DOHH2 (cell line): ENCODE measurements around the gene PYGO2.

Experiments
- EZH2phosphoT487 ChIP-seq: fragments of 200-600 bp; sonication (generic); IDR thresholded peaks from 2 replicates; pipeline ENCODE4 v1.6.1; 2017; ENCODE audit warnings: borderline replicate concordance, mild to moderate bottlenecking, antibody characterized with exemption, low read length, moderate library complexity, mixed read lengths
- TF ChIP-seq, protein P1 (sequence below): fragments of 200-600 bp; sonication (generic); IDR thresholded peaks from one replicate; pipeline ENCODE4 v1.5.1; 2014; ENCODE audit warnings: antibody characterized with exemption, mild to moderate bottlenecking, low read depth, low read length; ENCODE audit not compliant: poor library complexity, severe bottlenecking

DNA sequence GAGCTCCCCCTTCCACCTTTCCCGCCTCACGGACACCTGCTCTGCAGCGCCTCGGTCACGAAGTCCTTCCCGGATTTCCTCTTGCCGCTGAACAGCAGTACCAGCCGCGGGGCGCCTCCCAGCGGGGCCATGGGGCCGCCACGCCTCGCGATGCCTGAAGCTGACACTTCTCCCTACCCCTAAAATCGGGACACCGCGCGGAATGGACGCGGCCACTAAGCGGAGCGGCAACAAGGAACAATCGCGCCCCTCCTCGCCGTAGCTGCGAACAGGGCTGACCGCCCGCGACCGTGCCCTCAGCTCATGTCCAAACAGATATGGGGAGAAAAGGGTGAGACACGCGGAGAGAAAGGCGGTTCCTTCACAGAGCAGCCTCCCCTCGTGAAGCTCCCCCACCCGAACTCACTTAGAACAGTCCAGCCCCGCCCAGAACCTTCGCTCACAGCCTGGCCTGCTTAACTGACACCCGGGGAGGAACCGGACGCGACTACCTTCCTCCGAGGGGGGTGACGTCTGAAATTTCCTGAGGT, 25.0 kb downstream of the PYGO2 start, which contains the start of gene PMVK:
- TF ChIP-seq, protein P1, sequence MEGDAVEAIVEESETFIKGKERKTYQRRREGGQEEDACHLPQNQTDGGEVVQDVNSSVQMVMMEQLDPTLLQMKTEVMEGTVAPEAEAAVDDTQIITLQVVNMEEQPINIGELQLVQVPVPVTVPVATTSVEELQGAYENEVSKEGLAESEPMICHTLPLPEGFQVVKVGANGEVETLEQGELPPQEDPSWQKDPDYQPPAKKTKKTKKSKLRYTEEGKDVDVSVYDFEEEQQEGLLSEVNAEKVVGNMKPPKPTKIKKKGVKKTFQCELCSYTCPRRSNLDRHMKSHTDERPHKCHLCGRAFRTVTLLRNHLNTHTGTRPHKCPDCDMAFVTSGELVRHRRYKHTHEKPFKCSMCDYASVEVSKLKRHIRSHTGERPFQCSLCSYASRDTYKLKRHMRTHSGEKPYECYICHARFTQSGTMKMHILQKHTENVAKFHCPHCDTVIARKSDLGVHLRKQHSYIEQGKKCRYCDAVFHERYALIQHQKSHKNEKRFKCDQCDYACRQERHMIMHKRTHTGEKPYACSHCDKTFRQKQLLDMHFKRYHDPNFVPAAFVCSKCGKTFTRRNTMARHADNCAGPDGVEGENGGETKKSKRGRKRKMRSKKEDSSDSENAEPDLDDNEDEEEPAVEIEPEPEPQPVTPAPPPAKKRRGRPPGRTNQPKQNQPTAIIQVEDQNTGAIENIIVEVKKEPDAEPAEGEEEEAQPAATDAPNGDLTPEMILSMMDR = peak; percentile 63
- TF ChIP-seq EZH2phosphoT487 = no peak
